AG10803 (cell line): Measurements from ENCODE around the gene ZNF827.

ENCODE experiments used
- DNase-seq: peaks from one replicate; pipeline ENCODE4 v3.0.0; 2010; ENCODE audit warnings: low read depth
- H3K4me3 ChIP-seq: 2 replicates; pipeline ENCODE4 v1.5.1; 2011; ENCODE audit warnings: mild to moderate bottlenecking, low read length, control low read depth
- CTCF ChIP-seq: conservative IDR thresholded peaks from 2 replicates; pipeline ENCODE4 v1.5.1; 2011; ENCODE audit warnings: mild to moderate bottlenecking, low read length, control low read depth, inconsistent platforms

Gene ZNF827

GRCh38 chr4:145743641-145744040, 195.0 kb downstream of the ZNF827 start:
- DNase-seq: no peak
- no peak for TF ChIP-seq CTCF
- no peak overlapping the region for H3K4me3 ChIP-seq

GRCh38 chr4:145740806-145741205, 197.8 kb downstream of the ZNF827 start:
- H3K4me3 ChIP-seq: no peak overlapping the region
- TF ChIP-seq CTCF: no peak
- no peak for DNase-seq

GRCh38 chr4:145739845-145740244, 198.8 kb downstream of the ZNF827 start:
- no peak for TF ChIP-seq CTCF
- no peak for DNase-seq
- H3K4me3 ChIP-seq: no peak overlapping the region

GRCh38 chr4:145736241-145736831, 202.3 kb downstream of the ZNF827 start:
- no peak overlapping the region for H3K4me3 ChIP-seq
- DNase-seq: peak; percentile 76
- TF ChIP-seq CTCF: no peak

GRCh38 chr4:145735827-145736226, 202.8 kb downstream of the ZNF827 start:
- TF ChIP-seq CTCF: no peak
- H3K4me3 ChIP-seq: no peak overlapping the region
- DNase-seq: no peak

- peak overlapping the region; percentile 3; the same call in 1 of the 2 replicates for H3K4me3 ChIP-seq
- DNase-seq: peak; percentile 98
- no peak for TF ChIP-seq CTCF
These were observed 203.3 kb downstream of the ZNF827 start for GRCh38 chr4:145735347-145735675.

- no peak for TF ChIP-seq CTCF
- peak; percentile 100 for DNase-seq
- peak overlapping the region; percentile 62 for H3K4me3 ChIP-seq
These were observed 203.9 kb downstream of the ZNF827 start for GRCh38 chr4:145734576-145735346.
